ENCODE data around the gene CD44.
A peak's percentile ranks its signal among the peaks of the same experiment; 100 is the strongest.

The CD44 gene

GRCh38 chr11:35163209-35163608 lies 24.2 kb downstream of the CD44 start:
- Histone ChIP-seq H3K36me3 (ENCODE audit: insufficient read depth, low read length) (peaks cover 53% of the 10 kb centered on the region), H3K4me2 (ENCODE audit: low read length) (peak overlapping the region; percentile 15), H3K4me3 (ENCODE audit: low read length) (no peak overlapping the region), H3K9ac (ENCODE audit: low read depth, low read length) (no peak overlapping the region), H3K9me3 (replicated peaks; ENCODE audit: low read length) (no peaks in the 10 kb centered on the region), H3K27me3 (ENCODE audit: control insufficient read depth, insufficient read depth, low read length) (no peaks in the 10 kb centered on the region), H3K4me1 (ENCODE audit: control insufficient read depth, insufficient read depth, low read length) (peaks cover 89% of the 10 kb centered on the region)

- Histone ChIP-seq H3K4me3 (ENCODE audit: low read length) (no peak overlapping the region), H3K9me3 (replicated peaks; ENCODE audit: low read length) (no peaks in the 10 kb centered on the region), H3K4me1 (ENCODE audit: control insufficient read depth, insufficient read depth, low read length) (peaks cover 89% of the 10 kb centered on the region), H3K4me2 (ENCODE audit: low read length) (peak overlapping the region; percentile 15), H3K9ac (ENCODE audit: low read depth, low read length) (no peak overlapping the region), H3K27me3 (ENCODE audit: control insufficient read depth, insufficient read depth, low read length) (no peaks in the 10 kb centered on the region), H3K36me3 (ENCODE audit: insufficient read depth, low read length) (peaks cover 49% of the 10 kb centered on the region)
Observed at GRCh38 chr11:35163702-35164496, 24.9 kb downstream of the CD44 start.

GRCh38 chr11:35165030-35165422 lies 26.1 kb downstream of the CD44 start:
- H3K9me3 ChIP-seq (replicated peaks; ENCODE audit: low read length), result no peaks in the 10 kb centered on the region
- peaks cover 48% of the 10 kb centered on the region for H3K36me3 ChIP-seq (ENCODE audit: insufficient read depth, low read length)
- H3K9ac ChIP-seq (ENCODE audit: low read depth, low read length), result peak overlapping the region; percentile 77
- H3K4me3 ChIP-seq (ENCODE audit: low read length), result no peak overlapping the region
- H3K4me1 ChIP-seq (ENCODE audit: control insufficient read depth, insufficient read depth, low read length), result peaks cover 91% of the 10 kb centered on the region
- H3K27me3 ChIP-seq (ENCODE audit: control insufficient read depth, insufficient read depth, low read length), result no peaks in the 10 kb centered on the region
- peak overlapping the region; percentile 75 for H3K4me2 ChIP-seq (ENCODE audit: low read length)

GRCh38 chr11:35165423-35166368 lies 26.7 kb downstream of the CD44 start:
- Histone ChIP-seq H3K4me1 (ENCODE audit: control insufficient read depth, insufficient read depth, low read length) (peaks cover 98% of the 10 kb centered on the region), H3K4me3 (ENCODE audit: low read length) (peak overlapping the region; percentile 54), H3K27me3 (ENCODE audit: control insufficient read depth, insufficient read depth, low read length) (no peaks in the 10 kb centered on the region), H3K9ac (ENCODE audit: low read depth, low read length) (peak overlapping the region; percentile 77), H3K36me3 (ENCODE audit: insufficient read depth, low read length) (peaks cover 45% of the 10 kb centered on the region), H3K4me2 (ENCODE audit: low read length) (peak overlapping the region; percentile 75), H3K9me3 (replicated peaks; ENCODE audit: low read length) (no peaks in the 10 kb centered on the region)

GRCh38 chr11:35166369-35167360 lies 27.7 kb downstream of the CD44 start:
- peak overlapping the region; percentile 54 for H3K4me3 ChIP-seq (ENCODE audit: low read length)
- peak overlapping the region; percentile 75 for H3K4me2 ChIP-seq (ENCODE audit: low read length)
- H3K4me1 ChIP-seq (ENCODE audit: control insufficient read depth, insufficient read depth, low read length), result peaks cover 90% of the 10 kb centered on the region
- H3K27me3 ChIP-seq (ENCODE audit: control insufficient read depth, insufficient read depth, low read length), result no peaks in the 10 kb centered on the region
- peaks cover 38% of the 10 kb centered on the region for H3K36me3 ChIP-seq (ENCODE audit: insufficient read depth, low read length)
- no peaks in the 10 kb centered on the region for H3K9me3 ChIP-seq (replicated peaks; ENCODE audit: low read length)
- peak overlapping the region; percentile 77 for H3K9ac ChIP-seq (ENCODE audit: low read depth, low read length)

- peak overlapping the region; percentile 75 for H3K4me2 ChIP-seq (ENCODE audit: low read length)
- peaks cover 82% of the 10 kb centered on the region for H3K4me1 ChIP-seq (ENCODE audit: control insufficient read depth, insufficient read depth, low read length)
- peaks cover 37% of the 10 kb centered on the region for H3K36me3 ChIP-seq (ENCODE audit: insufficient read depth, low read length)
Observed at GRCh38 chr11:35167426-35167954, 28.5 kb downstream of the CD44 start.

GRCh38 chr11:35168671-35169070 lies 29.7 kb downstream of the CD44 start:
- H3K4me1 ChIP-seq (ENCODE audit: control insufficient read depth, insufficient read depth, low read length), result peaks cover 81% of the 10 kb centered on the region
- H3K9me3 ChIP-seq (replicated peaks; ENCODE audit: low read length), result no peaks in the 10 kb centered on the region
- no peak overlapping the region for H3K4me3 ChIP-seq (ENCODE audit: low read length)
- H3K9ac ChIP-seq (ENCODE audit: low read depth, low read length), result no peak overlapping the region
- H3K27me3 ChIP-seq (ENCODE audit: control insufficient read depth, insufficient read depth, low read length), result no peaks in the 10 kb centered on the region
- peaks cover 38% of the 10 kb centered on the region for H3K36me3 ChIP-seq (ENCODE audit: insufficient read depth, low read length)
- no peak overlapping the region for H3K4me2 ChIP-seq (ENCODE audit: low read length)

More at GRCh38 chr11:35167426-35167954, 28.5 kb downstream of the CD44 start:
- Histone ChIP-seq H3K27me3 (ENCODE audit: control insufficient read depth, insufficient read depth, low read length) (no peaks in the 10 kb centered on the region), H3K4me3 (ENCODE audit: low read length) (peak overlapping the region; percentile 19), H3K9ac (ENCODE audit: low read depth, low read length) (peak overlapping the region; percentile 76), H3K9me3 (replicated peaks; ENCODE audit: low read length) (no peaks in the 10 kb centered on the region)

- H3K4me2 ChIP-seq (ENCODE audit: low read length), result no peak overlapping the region
- no peaks in the 10 kb centered on the region for H3K9me3 ChIP-seq (replicated peaks; ENCODE audit: low read length)
- peaks cover 81% of the 10 kb centered on the region for H3K4me1 ChIP-seq (ENCODE audit: control insufficient read depth, insufficient read depth, low read length)
- no peaks in the 10 kb centered on the region for H3K27me3 ChIP-seq (ENCODE audit: control insufficient read depth, insufficient read depth, low read length)
- H3K36me3 ChIP-seq (ENCODE audit: insufficient read depth, low read length), result peaks cover 38% of the 10 kb centered on the region
- no peak overlapping the region for H3K4me3 ChIP-seq (ENCODE audit: low read length)
- no peak overlapping the region for H3K9ac ChIP-seq (ENCODE audit: low read depth, low read length)
Observed at GRCh38 chr11:35169112-35169511, 30.1 kb downstream of the CD44 start.

- H3K4me3 ChIP-seq (ENCODE audit: low read length), result no peak overlapping the region
- no peaks in the 10 kb centered on the region for H3K9me3 ChIP-seq (replicated peaks; ENCODE audit: low read length)
- H3K4me1 ChIP-seq (ENCODE audit: control insufficient read depth, insufficient read depth, low read length), result peaks cover 81% of the 10 kb centered on the region
- H3K4me2 ChIP-seq (ENCODE audit: low read length), result no peak overlapping the region
- H3K9ac ChIP-seq (ENCODE audit: low read depth, low read length), result no peak overlapping the region
- H3K36me3 ChIP-seq (ENCODE audit: insufficient read depth, low read length), result peaks cover 39% of the 10 kb centered on the region
- no peaks in the 10 kb centered on the region for H3K27me3 ChIP-seq (ENCODE audit: control insufficient read depth, insufficient read depth, low read length)
Observed at GRCh38 chr11:35169754-35170153, 30.8 kb downstream of the CD44 start.

GRCh38 chr11:35170503-35170902 lies 31.5 kb downstream of the CD44 start:
- peaks cover 80% of the 10 kb centered on the region for H3K4me1 ChIP-seq (ENCODE audit: control insufficient read depth, insufficient read depth, low read length)
- H3K36me3 ChIP-seq (ENCODE audit: insufficient read depth, low read length), result peaks cover 39% of the 10 kb centered on the region
- no peaks in the 10 kb centered on the region for H3K9me3 ChIP-seq (replicated peaks; ENCODE audit: low read length)
- H3K4me2 ChIP-seq (ENCODE audit: low read length), result no peak overlapping the region
- H3K9ac ChIP-seq (ENCODE audit: low read depth, low read length), result no peak overlapping the region
- H3K27me3 ChIP-seq (ENCODE audit: control insufficient read depth, insufficient read depth, low read length), result no peaks in the 10 kb centered on the region
- H3K4me3 ChIP-seq (ENCODE audit: low read length), result no peak overlapping the region

All from skeletal muscle satellite cell (primary cell).